ENCODE measurements around the gene CWC15. TPM values are rescaled to one million over a fixed set of nuclear protein-coding genes. Genes with fewer than 3 reads are reported as not detected.

Gene CWC15
- total and polyA plus RNA-seq, 9 of the 15 experiments (the other 6 are each of a cell fraction or from before 2014, with no cell fraction given), result 47.3 to 168 (median 89.2) TPM

DNA sequence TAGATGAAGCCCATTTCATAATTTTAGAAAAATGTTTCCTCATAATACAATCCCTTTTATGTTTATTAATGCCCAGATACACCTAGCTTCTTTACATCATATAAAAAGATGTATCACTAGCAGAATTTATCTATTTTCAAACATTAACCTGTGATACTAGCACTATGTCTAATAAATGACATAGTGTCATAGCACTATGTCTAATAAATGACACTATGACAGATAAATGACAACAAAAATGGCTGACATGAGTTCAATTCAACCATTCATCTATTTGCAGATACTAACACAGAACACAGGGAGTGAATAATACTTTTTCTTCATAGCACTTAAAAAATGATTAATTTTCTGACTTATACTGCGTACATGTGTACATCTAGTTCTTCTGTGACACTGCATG, 32.3 kb upstream of the CWC15 start:
- BruUV-seq (replicated peaks), result no TSS peak
- no peak for TF ChIP-seq KDM2B (CRISPR knock-in tag; IDR thresholded peaks at IDR 0.05)
- TF ChIP-seq MTA3 (IDR thresholded peaks at IDR 0.05; ENCODE audit: borderline replicate concordance), result no peak
- no peak for TF ChIP-seq ZNF561 (CRISPR knock-in tag; conservative IDR thresholded peaks at IDR 0.05)
- no peak for TF ChIP-seq FOXJ2 (tag; IDR thresholded peaks at IDR 0.05)
- TF ChIP-seq NR2F6 (CRISPR knock-in tag; IDR thresholded peaks at IDR 0.05), result no peak
- no peak for TF ChIP-seq ZFX (CRISPR knock-in tag; IDR thresholded peaks at IDR 0.05)
- no peak for TF ChIP-seq ZFP36 (IDR thresholded peaks at IDR 0.05; ENCODE audit: low read depth, low read length, partially characterized antibody)
- no peaks in the 10 kb centered on the region for H3K36me3 ChIP-seq (ENCODE audit: control insufficient read depth, insufficient read depth, low read length)
- H2AFZ ChIP-seq (ENCODE audit: low read depth, low read length), result no peak overlapping the region
- POLR2A ChIA-PET, result no interaction called here
- no peak overlapping the region for H3K9ac ChIP-seq (ENCODE audit: insufficient read depth in 1 of 2, low read depth in 2 of 2, low read length in 2 of 2)
- H3K4me3 ChIP-seq, result no peak overlapping the region
- no peaks in the 10 kb centered on the region; a peak in 1 of 5 replicates for H3K27me3 ChIP-seq (ENCODE audit: control insufficient read depth in 2 of 2, insufficient read depth in 2 of 2, low read length in 2 of 2)
- in situ Hi-C loops (cut with MboI) (no loop called here), intact Hi-C loops (cut with micrococcal nuclease) (no loop called here)
- CTCF ChIA-PET (ENCODE audit: low intra/inter-chr PET ratio), result interaction anchor here (0.6 kb wide), 1 partner anchor 72 kb away, joined by 3 read pairs; no protein-coding TSS in a partner anchor
- H3K4me1 ChIP-seq (replicated peaks in 1 of 2; ENCODE audit: control insufficient read depth in 2 of 2, insufficient read depth in 2 of 2, low read length in 2 of 2), result no peaks in the 10 kb centered on the region
- no peaks in the 10 kb centered on the region for H4K20me1 ChIP-seq (replicated peaks; ENCODE audit: control insufficient read depth, insufficient read depth, low read length)
- H3K27ac ChIP-seq (ENCODE audit: extremely low read depth, low read depth, low read length), result no peak overlapping the region
- H3K4me2 ChIP-seq (ENCODE audit: insufficient read depth, low read length), result no peak overlapping the region
- no peak for ATAC-seq
- no peaks in the 10 kb centered on the region for H3K9me1 ChIP-seq (ENCODE audit: control insufficient read depth, insufficient read depth, low read length)
- no peak for DNase-seq (ENCODE audit: extremely low read depth in 1 of 4, low spot score in 3 of 4)
- H3K9me3 ChIP-seq (replicated peaks; ENCODE audit: control insufficient read depth, insufficient read depth, low read depth, low read length), result no peaks in the 10 kb centered on the region
- H3K79me2 ChIP-seq (ENCODE audit: control insufficient read depth, insufficient read depth, low read length), result no peaks in the 10 kb centered on the region
- 13% methylated on average over 1 of the region's 1 CpG for WGBS (ENCODE audit: insufficient coverage, low coverage, missing lambda C conversion rate)
- no peak for FAIRE-seq

GRCh38 chr11:95003716-95004115, 30.4 kb upstream of the CWC15 start:
- CTCF ChIA-PET (ENCODE audit: low intra/inter-chr PET ratio), result no interaction called here
- ATAC-seq, result no peak
- POLR2A ChIA-PET, result no interaction called here

More at GRCh38 chr11:95003716-95004115, 30.4 kb upstream of the CWC15 start:
- Histone ChIP-seq H4K20me1 (replicated peaks; ENCODE audit: control insufficient read depth, insufficient read depth, low read length) (no peaks in the 10 kb centered on the region), H3K4me1 (replicated peaks in 1 of 2; ENCODE audit: control insufficient read depth in 2 of 2, insufficient read depth in 2 of 2, low read length in 2 of 2) (no peaks in the 10 kb centered on the region), H3K4me3 (no peak overlapping the region), H3K27ac (ENCODE audit: extremely low read depth, low read depth, low read length) (no peak overlapping the region), H3K9me1 (ENCODE audit: control insufficient read depth, insufficient read depth, low read length) (no peaks in the 10 kb centered on the region), H3K27me3 (ENCODE audit: control insufficient read depth in 2 of 2, insufficient read depth in 2 of 2, low read length in 2 of 2) (no peaks in the 10 kb centered on the region), H2AFZ (ENCODE audit: low read depth, low read length) (no peak overlapping the region), H3K9me3 (replicated peaks; ENCODE audit: control insufficient read depth, insufficient read depth, low read depth, low read length) (no peaks in the 10 kb centered on the region), H3K79me2 (ENCODE audit: control insufficient read depth, insufficient read depth, low read length) (no peaks in the 10 kb centered on the region), H3K36me3 (ENCODE audit: control insufficient read depth, insufficient read depth, low read length) (no peaks in the 10 kb centered on the region), H3K4me2 (ENCODE audit: insufficient read depth, low read length) (no peak overlapping the region), H3K9ac (ENCODE audit: insufficient read depth in 1 of 2, low read depth in 2 of 2, low read length in 2 of 2) (no peak overlapping the region)
- intact Hi-C loops (cut with micrococcal nuclease) (no loop called here), in situ Hi-C loops (cut with MboI) (no loop called here)
- TF ChIP-seq CXXC5 (CRISPR knock-in tag; IDR thresholded peaks at IDR 0.05) (no peak), ZNF707 (CRISPR knock-in tag; conservative IDR thresholded peaks at IDR 0.05) (no peak), SRSF1 (IDR thresholded peaks at IDR 0.05; ENCODE audit: low read depth, low read length) (no peak), LCOR (CRISPR knock-in tag; IDR thresholded peaks at IDR 0.05) (no peak), POLR3G (IDR thresholded peaks at IDR 0.05; ENCODE audit: extremely low read depth, insufficient read length, insufficient replicate concordance) (no peak)
- no peak for DNase-seq (ENCODE audit: extremely low read depth in 1 of 4, low spot score in 3 of 4)
- no TSS peak for BruUV-seq (replicated peaks)
- no peak for FAIRE-seq
